ENCODE results near the gene NEURL1B.
"Not testable (repeated sequence)": the region's sequence is repeated elsewhere in the genome, so short reads cannot be mapped to it uniquely, and the experiment has no call there.

DNA sequence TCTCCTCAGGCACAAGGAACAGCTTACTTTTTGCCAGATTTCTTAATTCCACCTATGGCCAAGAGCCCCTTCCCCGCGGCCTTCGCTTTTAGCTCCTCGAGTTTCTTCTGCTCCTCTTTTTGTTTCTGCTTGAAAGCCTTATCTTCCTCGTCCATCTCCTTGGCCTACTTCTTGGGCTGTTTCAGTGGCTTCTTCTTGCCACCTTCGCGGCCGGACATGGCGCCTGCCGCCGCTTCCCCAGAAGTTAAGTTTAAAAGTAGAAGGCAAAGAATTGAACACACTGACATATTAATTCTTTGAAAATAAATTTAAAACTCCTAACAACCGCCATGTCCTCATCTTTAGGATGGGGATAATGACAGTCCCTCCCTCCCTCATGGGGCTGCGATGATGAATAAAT lies 15.4 kb downstream of the NEURL1B start:
- TF ChIP-seq, protein P1, sequence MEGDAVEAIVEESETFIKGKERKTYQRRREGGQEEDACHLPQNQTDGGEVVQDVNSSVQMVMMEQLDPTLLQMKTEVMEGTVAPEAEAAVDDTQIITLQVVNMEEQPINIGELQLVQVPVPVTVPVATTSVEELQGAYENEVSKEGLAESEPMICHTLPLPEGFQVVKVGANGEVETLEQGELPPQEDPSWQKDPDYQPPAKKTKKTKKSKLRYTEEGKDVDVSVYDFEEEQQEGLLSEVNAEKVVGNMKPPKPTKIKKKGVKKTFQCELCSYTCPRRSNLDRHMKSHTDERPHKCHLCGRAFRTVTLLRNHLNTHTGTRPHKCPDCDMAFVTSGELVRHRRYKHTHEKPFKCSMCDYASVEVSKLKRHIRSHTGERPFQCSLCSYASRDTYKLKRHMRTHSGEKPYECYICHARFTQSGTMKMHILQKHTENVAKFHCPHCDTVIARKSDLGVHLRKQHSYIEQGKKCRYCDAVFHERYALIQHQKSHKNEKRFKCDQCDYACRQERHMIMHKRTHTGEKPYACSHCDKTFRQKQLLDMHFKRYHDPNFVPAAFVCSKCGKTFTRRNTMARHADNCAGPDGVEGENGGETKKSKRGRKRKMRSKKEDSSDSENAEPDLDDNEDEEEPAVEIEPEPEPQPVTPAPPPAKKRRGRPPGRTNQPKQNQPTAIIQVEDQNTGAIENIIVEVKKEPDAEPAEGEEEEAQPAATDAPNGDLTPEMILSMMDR (IDR thresholded peaks at IDR 0.05; ENCODE audit: poor library complexity): not testable (repeated sequence)
- TF ChIP-seq EZH2 (IDR thresholded peaks at IDR 0.05; ENCODE audit: borderline replicate concordance); EZH2phosphoT487 (IDR thresholded peaks at IDR 0.05; ENCODE audit: low read depth, severe bottlenecking, unreplicated experiment): not testable (repeated sequence)

Data from hepatocyte (in vitro differentiated cells).